T-helper 17 cell (primary cell): Measurements from ENCODE around the gene TTLL3. TPM values are rescaled to one million over a fixed set of nuclear protein-coding genes. Genes with fewer than 3 reads are reported as not detected.

Experiments used
- ATAC-seq: fragments of 150-1000 bp; cut with Tn5 transposase; 2 replicates; pipeline ENCODE4 v1.10.0; 2021; ENCODE audit warnings: mild to moderate bottlenecking, moderate library complexity
- DNase-seq, 3 donors: peaks; one replicate each; pipeline versions ENCODE4 v3.0.0 to v3.0.0-alpha.2; 2020 to 2021
- H3K9me3 ChIP-seq: one replicate; pipeline ENCODE4 v1.7.0; 2013; ENCODE audit warnings: low read length, mild to moderate bottlenecking; ENCODE audit not compliant: control insufficient read depth, poor library complexity, severe bottlenecking
- H3K27ac Mint-ChIP-seq: one replicate; pipeline ENCODE4 v1.8.0; 2022; ENCODE audit warnings: mild to moderate bottlenecking, moderate library complexity, mixed read lengths
- H3K27me3 Mint-ChIP-seq: one replicate; pipeline ENCODE4 v1.8.0; 2022; ENCODE audit warnings: mixed read lengths
- H3K36me3 Mint-ChIP-seq: one replicate; pipeline ENCODE4 v1.8.0; 2022; ENCODE audit warnings: low read depth, mixed read lengths
- H3K4me1 Mint-ChIP-seq: one replicate; pipeline ENCODE4 v1.8.0; 2022; ENCODE audit warnings: mild to moderate bottlenecking, mixed read lengths
- H3K4me3 Mint-ChIP-seq: one replicate; pipeline ENCODE4 v1.8.0; 2022; ENCODE audit warnings: mild to moderate bottlenecking, moderate library complexity, mixed read lengths
- total RNA-seq, 4 donors: library from RNA in 2 of 4; stranded (reverse) in 2 of 4; gene quantifications; one replicate each; pipeline ENCODE4 v1.2.3 and lab custom pipeline; 2022 to 2026

The TTLL3 gene
- total RNA-seq, 2 donors from 2014 or later, result 87.2 to 88.7 TPM

- H3K27ac Mint-ChIP-seq, result no peak overlapping the region
- peaks cover 22% of the 10 kb centered on the region for H3K4me1 Mint-ChIP-seq
- no peak overlapping the region for H3K4me3 Mint-ChIP-seq
- no peak for ATAC-seq
- peaks cover 19% of the 10 kb centered on the region for H3K36me3 Mint-ChIP-seq
- H3K9me3 ChIP-seq, result no peaks in the 10 kb centered on the region
- no peak for DNase-seq
- H3K27me3 Mint-ChIP-seq, result no peaks in the 10 kb centered on the region
These were observed 23.8 kb upstream of the TTLL3 start for GRCh38 chr3:9786209-9786739.

GRCh38 chr3:9786825-9787669, 23.0 kb upstream of the TTLL3 start:
- ATAC-seq (no peak), DNase-seq (no peak)
- peaks cover 19% of the 10 kb centered on the region for H3K36me3 Mint-ChIP-seq
- H3K4me1 Mint-ChIP-seq, result peaks cover 27% of the 10 kb centered on the region
- H3K27me3 Mint-ChIP-seq, result no peaks in the 10 kb centered on the region
- H3K4me3 Mint-ChIP-seq, result no peak overlapping the region
- H3K9me3 ChIP-seq, result no peaks in the 10 kb centered on the region
- no peak overlapping the region for H3K27ac Mint-ChIP-seq

GRCh38 chr3:9787714-9788113, 22.3 kb upstream of the TTLL3 start:
- H3K36me3 Mint-ChIP-seq, result peaks cover 21% of the 10 kb centered on the region
- DNase-seq, result no peak
- ATAC-seq, result no peak
- peaks cover 25% of the 10 kb centered on the region for H3K4me1 Mint-ChIP-seq
- H3K4me3 Mint-ChIP-seq, result peak overlapping the region; percentile 25
- H3K27me3 Mint-ChIP-seq, result no peaks in the 10 kb centered on the region
- no peak overlapping the region for H3K27ac Mint-ChIP-seq
- H3K9me3 ChIP-seq, result no peaks in the 10 kb centered on the region

GRCh38 chr3:9791127-9791526, 18.9 kb upstream of the TTLL3 start:
- Mint-ChIP-seq H3K4me3 (peak overlapping the region; percentile 55), H3K27ac (no peak overlapping the region), H3K36me3 (peaks cover 16% of the 10 kb centered on the region), H3K27me3 (no peaks in the 10 kb centered on the region), H3K4me1 (peaks cover 38% of the 10 kb centered on the region)
- no peaks in the 10 kb centered on the region for H3K9me3 ChIP-seq
- no peak for ATAC-seq
- DNase-seq, result no peak

- ATAC-seq (no peak), DNase-seq (no peak)
- Mint-ChIP-seq H3K4me1 (peaks cover 40% of the 10 kb centered on the region), H3K4me3 (peak overlapping the region; percentile 97), H3K27ac (peak overlapping the region; percentile 96), H3K27me3 (no peaks in the 10 kb centered on the region), H3K36me3 (peaks cover 16% of the 10 kb centered on the region)
- H3K9me3 ChIP-seq, result no peaks in the 10 kb centered on the region
These were observed 18.2 kb upstream of the TTLL3 start for GRCh38 chr3:9791790-9792404.

- peaks cover 35% of the 10 kb centered on the region for H3K4me1 Mint-ChIP-seq
- peak within 1 kb of the TSS; percentile 96 for H3K27ac Mint-ChIP-seq
- H3K36me3 Mint-ChIP-seq, result peaks cover 15% of the 10 kb centered on the region
- H3K9me3 ChIP-seq, result no peaks in the 10 kb centered on the region
- peak within 1 kb of the TSS; percentile 97 for H3K4me3 Mint-ChIP-seq
- no peaks in the 10 kb centered on the region for H3K27me3 Mint-ChIP-seq
- ATAC-seq (peak; percentile 88), DNase-seq (peak; percentile 80 to 87 (median 84))
These were observed 17.5 kb upstream of the TTLL3 start, which contains the start of the genes ARPC4 and TADA3 for GRCh38 chr3:9792405-9793160. Gene ARPC4, plus strand, starts transcription at chr3:9793082. Its CDS starts 40 bp downstream, at chr3:9793122. Gene TADA3, minus strand, starts transcription at chr3:9792473. Its CDS starts 1,007 bp downstream, at chr3:9791466.

- ATAC-seq (no peak), DNase-seq (peak in 2 of 3 donors; percentile 12 to 15)
- Mint-ChIP-seq H3K27me3 (no peaks in the 10 kb centered on the region), H3K27ac (peak overlapping the region; percentile 96), H3K4me3 (peak overlapping the region; percentile 97), H3K4me1 (peaks cover 34% of the 10 kb centered on the region), H3K36me3 (peaks cover 12% of the 10 kb centered on the region)
- no peaks in the 10 kb centered on the region for H3K9me3 ChIP-seq
These were observed 16.8 kb upstream of the TTLL3 start for GRCh38 chr3:9793161-9793781.

- no peaks in the 10 kb centered on the region for H3K27me3 Mint-ChIP-seq
These were observed 15.7 kb upstream of the TTLL3 start for GRCh38 chr3:9794400-9794799.

GRCh38 chr3:9795207-9795606, 14.9 kb upstream of the TTLL3 start:
- H3K9me3 ChIP-seq, result no peaks in the 10 kb centered on the region
- Mint-ChIP-seq H3K27me3 (no peaks in the 10 kb centered on the region), H3K27ac (peak overlapping the region; percentile 96), H3K36me3 (peaks cover 6% of the 10 kb centered on the region), H3K4me3 (peak overlapping the region; percentile 67), H3K4me1 (peaks cover 31% of the 10 kb centered on the region)
- ATAC-seq, result no peak
- DNase-seq, result no peak

More at GRCh38 chr3:9794400-9794799, 15.7 kb upstream of the TTLL3 start:
- ATAC-seq, result no peak
- Mint-ChIP-seq H3K4me3 (peak overlapping the region; percentile 97), H3K36me3 (peaks cover 9% of the 10 kb centered on the region), H3K4me1 (peaks cover 34% of the 10 kb centered on the region), H3K27ac (peak overlapping the region; percentile 96)
- H3K9me3 ChIP-seq, result no peaks in the 10 kb centered on the region
- no peak for DNase-seq

- DNase-seq, result no peak
- no peaks in the 10 kb centered on the region for H3K9me3 ChIP-seq
- peaks cover 5% of the 10 kb centered on the region for H3K36me3 Mint-ChIP-seq
- no peak for ATAC-seq
- peak overlapping the region; percentile 72 for H3K27ac Mint-ChIP-seq
- H3K27me3 Mint-ChIP-seq, result no peaks in the 10 kb centered on the region
- no peak overlapping the region for H3K4me3 Mint-ChIP-seq
- H3K4me1 Mint-ChIP-seq, result peaks cover 25% of the 10 kb centered on the region
These were observed 12.7 kb upstream of the TTLL3 start for GRCh38 chr3:9797196-9797945.

GRCh38 chr3:9800529-9800928, 9.5 kb upstream of the TTLL3 start:
- Mint-ChIP-seq H3K27me3 (no peaks in the 10 kb centered on the region), H3K27ac (no peak overlapping the region), H3K4me3 (no peak overlapping the region), H3K36me3 (peaks cover 5% of the 10 kb centered on the region), H3K4me1 (peaks cover 17% of the 10 kb centered on the region)
- ATAC-seq, result no peak
- DNase-seq, result no peak
- no peaks in the 10 kb centered on the region for H3K9me3 ChIP-seq

GRCh38 chr3:9803494-9803893, 6.6 kb upstream of the TTLL3 start:
- no peaks in the 10 kb centered on the region for H3K9me3 ChIP-seq
- H3K4me1 Mint-ChIP-seq, result peaks cover 20% of the 10 kb centered on the region
- no peak for ATAC-seq
- peak overlapping the region; percentile 86 for H3K27ac Mint-ChIP-seq
- H3K4me3 Mint-ChIP-seq, result no peak overlapping the region
- H3K27me3 Mint-ChIP-seq, result no peaks in the 10 kb centered on the region
- no peak for DNase-seq
- peaks cover 5% of the 10 kb centered on the region for H3K36me3 Mint-ChIP-seq
